HEK293 (cell line): ENCODE results near the gene LRRC75A.

ENCODE experiments used
- CTCF ChIA-PET: fragments of 350-600 bp; formaldehyde crosslinking; extraction: SDS; loops from one replicate; lab custom pipeline; 2021; ENCODE audit warnings: antibody characterized with exemption; lab: Yijun Ruan, JAX
- POLR2A ChIA-PET: fragments of 300-600 bp; formaldehyde crosslinking; extraction: SDS; loops from one replicate; lab custom pipeline; 2020; ENCODE audit warnings: antibody characterized with exemption, inconsistent platforms; lab: Yijun Ruan, JAX
- H3K27ac ChIP-seq: fragments of 200-500 bp; sonication (Bioruptor generic); 2 replicates; pipeline ENCODE4 v1.5.1; 2014; ENCODE audit warnings: low read depth, low read length, control low read depth, inconsistent platforms; ENCODE audit errors: extremely low read depth
- H3K36me3 ChIP-seq, 2 experiments: fragments of 200-500 bp in 1 of 2; sonication (Bioruptor generic) in 1 of 2; 1 replicate in 1 of 2; 2 replicates in 1 of 2; pipeline ENCODE4 v1.5.1; 2014 to 2017; ENCODE audit warnings: inconsistent platforms in 2 of 2, low read length in 2 of 2; ENCODE audit not compliant: control insufficient read depth in 2 of 2, insufficient read depth in 1 of 2
- H3K4me1 ChIP-seq: fragments of 200-500 bp; sonication (Bioruptor generic); 2 replicates; pipeline ENCODE4 v1.5.1; 2014; ENCODE audit warnings: mild to moderate bottlenecking, low read length, inconsistent platforms; ENCODE audit not compliant: control insufficient read depth, insufficient read depth
- H3K4me3 ChIP-seq: 2 replicates; pipeline ENCODE4 v1.5.1; 2011; ENCODE audit warnings: low read depth, mild to moderate bottlenecking, control low read depth, low read length, moderate library complexity
- H3K9me3 ChIP-seq: fragments of 200-500 bp; sonication (Bioruptor generic); 2 replicates; pipeline ENCODE4 v1.5.1; 2014; ENCODE audit warnings: low read depth, low read length, inconsistent platforms; ENCODE audit not compliant: control insufficient read depth, insufficient read depth
- KLF16 ChIP-seq: fragments of 450-650 bp; formaldehyde crosslinking; IDR thresholded peaks from 2 replicates; pipeline ENCODE4 v1.5.1; 2017; ENCODE audit warnings: missing biosample characterization, missing genetic modification characterization
- OSR2 ChIP-seq: fragments of 450-650 bp; formaldehyde crosslinking; IDR thresholded peaks from 2 replicates; pipeline ENCODE4 v1.5.1; 2016; ENCODE audit warnings: missing biosample characterization, missing genetic modification characterization
- PBX3 ChIP-seq: sonication (generic); formaldehyde crosslinking; IDR thresholded peaks from 2 replicates; pipeline ENCODE4 v1.8.1; 2022; ENCODE audit warnings: mild to moderate bottlenecking, moderate library complexity, missing genetic modification reagents
- PRDM4 ChIP-seq: fragments of 450-650 bp; formaldehyde crosslinking; IDR thresholded peaks from 2 replicates; pipeline ENCODE4 v1.5.1; 2017; ENCODE audit warnings: missing biosample characterization, missing genetic modification characterization
- SP3 ChIP-seq: fragments of 450-650 bp; formaldehyde crosslinking; IDR thresholded peaks from 2 replicates; pipeline ENCODE4 v1.5.1; 2016; ENCODE audit warnings: missing biosample characterization, missing genetic modification characterization
- ZIC2 ChIP-seq: fragments of 450-650 bp; formaldehyde crosslinking; IDR thresholded peaks from 2 replicates; pipeline ENCODE4 v1.5.1; 2016; ENCODE audit warnings: missing biosample characterization, missing genetic modification characterization
- ZNF140 ChIP-seq: fragments of 450-650 bp; formaldehyde crosslinking; IDR thresholded peaks from 2 replicates; pipeline ENCODE4 v1.5.1; 2016; ENCODE audit warnings: missing biosample characterization, missing genetic modification characterization
- ZNF335 ChIP-seq: fragments of 450-650 bp; formaldehyde crosslinking; conservative IDR thresholded peaks from 2 replicates; pipeline ENCODE4 v1.5.1; 2016; ENCODE audit warnings: missing biosample characterization, missing genetic modification characterization
- ZNF571 ChIP-seq: fragments of 450-650 bp; formaldehyde crosslinking; IDR thresholded peaks from 2 replicates; pipeline ENCODE4 v1.5.0; 2017; ENCODE audit warnings: missing biosample characterization, missing genetic modification characterization
- ZNF792 ChIP-seq: fragments of 450-650 bp; formaldehyde crosslinking; IDR thresholded peaks from 2 replicates; pipeline ENCODE4 v1.5.1; 2016; ENCODE audit warnings: missing biosample characterization, missing genetic modification characterization
- TF ChIP-seq, protein P1 (sequence below): fragments of 450-650 bp; formaldehyde crosslinking; IDR thresholded peaks from 2 replicates; pipeline ENCODE4 v1.5.1; 2017; ENCODE audit warnings: missing biosample characterization, missing genetic modification characterization
- TF ChIP-seq, protein P2 (sequence below): fragments of 450-650 bp; formaldehyde crosslinking; IDR thresholded peaks from 2 replicates; pipeline ENCODE4 v1.5.1; 2017; ENCODE audit warnings: missing biosample characterization, missing genetic modification characterization
- TF ChIP-seq, protein P3 (sequence below): fragments of 450-650 bp; IDR thresholded peaks from 2 replicates; pipeline ENCODE4 v1.5.1; 2018; ENCODE audit warnings: missing biosample characterization, mild to moderate bottlenecking, missing genetic modification characterization

The LRRC75A gene

GRCh38 chr17:16467886-16468285 lies 24.1 kb downstream of the LRRC75A start:
- no peak overlapping the region for H3K4me3 ChIP-seq
- POLR2A ChIA-PET, result no interaction called here
- no peak overlapping the region for H3K27ac ChIP-seq
- TF ChIP-seq PBX3 (CRISPR knock-in tag) (no peak), ZNF335 (tag by site-specific recombination) (no peak)
- CTCF ChIA-PET, result interaction anchor here (2.6 kb wide), 1 partner anchor 13 kb away, joined by 14 read pairs; no protein-coding TSS in a partner anchor
- no peaks in the 10 kb centered on the region for H3K9me3 ChIP-seq
- H3K4me1 ChIP-seq, result no peaks in the 10 kb centered on the region
- no peaks in the 10 kb centered on the region for H3K36me3 ChIP-seq

- no peaks in the 10 kb centered on the region for H3K9me3 ChIP-seq
- ChIA-PET POLR2A (no interaction called here), CTCF (interaction anchor here (0.6 to 2.6 kb wide), 3 partner anchors 13 to 103 kb away, joined by 3 to 14 read pairs (median 3); no protein-coding TSS in a partner anchor)
- H3K4me3 ChIP-seq, result no peak overlapping the region
- no peak overlapping the region for H3K27ac ChIP-seq
- TF ChIP-seq, protein P1, sequence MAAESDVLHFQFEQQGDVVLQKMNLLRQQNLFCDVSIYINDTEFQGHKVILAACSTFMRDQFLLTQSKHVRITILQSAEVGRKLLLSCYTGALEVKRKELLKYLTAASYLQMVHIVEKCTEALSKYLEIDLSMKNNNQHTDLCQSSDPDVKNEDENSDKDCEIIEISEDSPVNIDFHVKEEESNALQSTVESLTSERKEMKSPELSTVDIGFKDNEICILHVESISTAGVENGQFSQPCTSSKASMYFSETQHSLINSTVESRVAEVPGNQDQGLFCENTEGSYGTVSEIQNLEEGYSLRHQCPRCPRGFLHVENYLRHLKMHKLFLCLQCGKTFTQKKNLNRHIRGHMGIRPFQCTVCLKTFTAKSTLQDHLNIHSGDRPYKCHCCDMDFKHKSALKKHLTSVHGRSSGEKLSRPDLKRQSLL, result no peak
- TF ChIP-seq, protein P2, sequence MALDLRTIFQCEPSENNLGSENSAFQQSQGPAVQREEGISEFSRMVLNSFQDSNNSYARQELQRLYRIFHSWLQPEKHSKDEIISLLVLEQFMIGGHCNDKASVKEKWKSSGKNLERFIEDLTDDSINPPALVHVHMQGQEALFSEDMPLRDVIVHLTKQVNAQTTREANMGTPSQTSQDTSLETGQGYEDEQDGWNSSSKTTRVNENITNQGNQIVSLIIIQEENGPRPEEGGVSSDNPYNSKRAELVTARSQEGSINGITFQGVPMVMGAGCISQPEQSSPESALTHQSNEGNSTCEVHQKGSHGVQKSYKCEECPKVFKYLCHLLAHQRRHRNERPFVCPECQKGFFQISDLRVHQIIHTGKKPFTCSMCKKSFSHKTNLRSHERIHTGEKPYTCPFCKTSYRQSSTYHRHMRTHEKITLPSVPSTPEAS, result no peak
- TF ChIP-seq KLF16 (tag by site-specific recombination), result no peak
- TF ChIP-seq ZNF140 (tag by site-specific recombination), result no peak
- TF ChIP-seq PRDM4 (tag by site-specific recombination), result no peak
- no peak for TF ChIP-seq ZNF571 (tag by site-specific recombination)
- TF ChIP-seq, protein P3, sequence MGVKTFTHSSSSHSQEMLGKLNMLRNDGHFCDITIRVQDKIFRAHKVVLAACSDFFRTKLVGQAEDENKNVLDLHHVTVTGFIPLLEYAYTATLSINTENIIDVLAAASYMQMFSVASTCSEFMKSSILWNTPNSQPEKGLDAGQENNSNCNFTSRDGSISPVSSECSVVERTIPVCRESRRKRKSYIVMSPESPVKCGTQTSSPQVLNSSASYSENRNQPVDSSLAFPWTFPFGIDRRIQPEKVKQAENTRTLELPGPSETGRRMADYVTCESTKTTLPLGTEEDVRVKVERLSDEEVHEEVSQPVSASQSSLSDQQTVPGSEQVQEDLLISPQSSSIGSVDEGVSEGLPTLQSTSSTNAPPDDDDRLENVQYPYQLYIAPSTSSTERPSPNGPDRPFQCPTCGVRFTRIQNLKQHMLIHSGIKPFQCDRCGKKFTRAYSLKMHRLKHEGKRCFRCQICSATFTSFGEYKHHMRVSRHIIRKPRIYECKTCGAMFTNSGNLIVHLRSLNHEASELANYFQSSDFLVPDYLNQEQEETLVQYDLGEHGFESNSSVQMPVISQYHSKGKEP (tag by site-specific recombination), result no peak
- no peak for TF ChIP-seq OSR2 (tag by site-specific recombination)
- no peak for TF ChIP-seq SP3 (tag by site-specific recombination)
- no peaks in the 10 kb centered on the region for H3K4me1 ChIP-seq
- no peaks in the 10 kb centered on the region for H3K36me3 ChIP-seq
Observed at GRCh38 chr17:16467044-16467443, 24.9 kb downstream of the LRRC75A start.

GRCh38 chr17:16466407-16466806 lies 25.6 kb downstream of the LRRC75A start:
- CTCF ChIA-PET, result interaction anchor here (2.6 kb wide), 1 partner anchor 12 kb away, joined by 14 read pairs; no protein-coding TSS in a partner anchor

More at GRCh38 chr17:16466407-16466806, 25.6 kb downstream of the LRRC75A start:
- Histone ChIP-seq H3K27ac (no peak overlapping the region), H3K4me1 (no peaks in the 10 kb centered on the region), H3K9me3 (no peaks in the 10 kb centered on the region), H3K36me3 (no peaks in the 10 kb centered on the region), H3K4me3 (no peak overlapping the region)
- POLR2A ChIA-PET, result interaction anchor here (1.4 kb wide), 1 partner anchor 11 kb away, joined by 3 read pairs; no protein-coding TSS in a partner anchor
- TF ChIP-seq PRDM4 (tag by site-specific recombination), result no peak
- TF ChIP-seq ZNF792 (tag by site-specific recombination), result no peak
- no peak for TF ChIP-seq ZIC2 (tag by site-specific recombination)
